Small intestine (tissue), 7 donors: Measurements from ENCODE around the gene PNLDC1. TPM values are rescaled to one million over a fixed set of nuclear protein-coding genes. Genes with fewer than 3 reads are reported as not detected.
A peak's percentile ranks its signal among the peaks of the same experiment; 100 is the strongest.
"Not testable (repeated sequence)": the region's sequence is repeated elsewhere in the genome, so short reads cannot be mapped to it uniquely, and the experiment has no call there.

Experiments
- DNase-seq, 2 donors: peaks; one replicate each; pipeline versions ENCODE4 v3.0.0 to v3.0.0-alpha.2; 2013
- FAIRE-seq: peaks from 2 replicates; lab custom pipeline; 2012; peaks lifted over from hg19 to GRCh38; lab: Jason Lieb, UNC
- H3K27ac ChIP-seq, 3 donors: one replicate each; pipeline ENCODE4 v1.5.1; 2013; ENCODE audit warnings: low read length in 2 of 3, mild to moderate bottlenecking in 2 of 3, control low read depth in 1 of 3, inconsistent platforms in 1 of 3, low read depth in 1 of 3, moderate library complexity in 1 of 3
- H3K27me3 ChIP-seq, 3 donors: one replicate each; pipeline ENCODE4 v1.6.1; 2013; ENCODE audit warnings: low read length in 3 of 3, inconsistent platforms in 1 of 3; ENCODE audit not compliant: control insufficient read depth in 3 of 3, insufficient read depth in 3 of 3
- H3K36me3 ChIP-seq, 3 donors: one replicate each; pipeline ENCODE4 v1.6.1; 2013; ENCODE audit warnings: low read length in 3 of 3, inconsistent platforms in 1 of 3, low read depth in 1 of 3, mild to moderate bottlenecking in 1 of 3, moderate library complexity in 1 of 3; ENCODE audit not compliant: control insufficient read depth in 3 of 3, insufficient read depth in 2 of 3
- H3K4me1 ChIP-seq, 3 donors: one replicate each; pipeline ENCODE4 v1.6.1; 2013; ENCODE audit warnings: low read length in 2 of 3, inconsistent platforms in 1 of 3, low read depth in 1 of 3, mild to moderate bottlenecking in 1 of 3, moderate library complexity in 1 of 3; ENCODE audit not compliant: control insufficient read depth in 3 of 3, insufficient read depth in 2 of 3
- H3K4me3 ChIP-seq, 3 donors: one replicate each; pipeline ENCODE4 v1.5.1; 2013; ENCODE audit warnings: low read length in 3 of 3, control low read depth in 1 of 3, inconsistent platforms in 1 of 3, low read depth in 1 of 3, mild to moderate bottlenecking in 1 of 3, moderate library complexity in 1 of 3
- H3K9me3 ChIP-seq, 2 donors: one replicate each; pipeline ENCODE4 v1.6.1; 2013; ENCODE audit warnings: low read depth in 1 of 2, low read length in 1 of 2; ENCODE audit not compliant: control insufficient read depth in 2 of 2, insufficient read depth in 1 of 2
- WGBS, 3 donors: extraction: QIAGEN DNeasy Blood & Tissue Kit; methylation state at CpG; one replicate each; pipeline ENCODE4 v1.1.7; 2013; 5-methylcytosine and 5-hydroxymethylcytosine counted together
- polyA plus RNA-seq, 4 donors: library from polyadenylated mRNA; stranded (reverse) in 3 of 4; unstranded in 1 of 4; fragments of 200-250 nt in 3 of 4; fragments of 120-200 nt in 1 of 4; gene quantifications; one replicate each; pipeline versions ENCODE4 v1.2.1 to v1.2.3, GENCODE V29; 2013
- donor health status: healthy with polysubstance abuse.
- donor health status: control.
- donor health status: control.
- donor health status: Bipolar disorder and iron deficiency.
- donor health status: healthy.

The PNLDC1 gene
- polyA plus RNA-seq, 4 donors, result 0.04 to 0.16 TPM; not detected in 2

DNA sequence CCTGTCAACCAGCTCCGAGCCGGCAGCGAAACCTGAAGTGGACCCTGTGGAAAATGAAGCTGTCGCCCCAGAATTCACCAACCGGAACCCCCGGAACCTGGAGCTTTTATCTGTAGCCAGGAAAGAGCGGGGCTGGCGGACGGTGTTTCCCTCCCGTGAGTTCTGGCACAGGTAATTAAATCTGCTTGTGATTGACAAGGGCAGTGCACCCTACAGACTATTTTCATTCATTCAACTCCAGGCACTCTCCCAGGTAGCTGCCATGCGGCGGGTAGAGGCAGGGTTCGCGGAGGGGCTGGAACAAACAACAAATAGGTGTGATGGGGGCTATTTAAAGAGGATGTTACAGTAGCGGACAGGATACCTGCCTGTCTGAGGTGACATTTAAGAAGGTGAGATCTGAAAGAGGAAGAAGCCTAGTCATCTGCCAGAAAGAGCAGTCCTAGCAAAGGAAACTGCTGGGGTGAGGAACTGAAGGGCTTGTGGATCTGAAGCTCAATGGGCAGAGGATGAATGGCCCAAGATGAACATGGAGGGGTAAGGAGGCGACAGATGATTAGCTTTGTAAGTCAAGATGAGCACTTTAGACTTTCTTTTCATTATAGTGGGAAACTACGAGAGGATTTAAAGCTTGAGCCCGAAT, 9.0 kb upstream of the PNLDC1 start:
- FAIRE-seq, result no peak
- WGBS, 3 donors, result 6 to 12% (median 12%) methylated on average over 18 of the region's 18 CpGs
- peaks cover 3 to 30% (median 4%) of the 10 kb centered on the region in 3 donors for H3K36me3 ChIP-seq
- H3K4me1 ChIP-seq, result peaks cover 0 to 17% (median 10%) of the 10 kb centered on the region in 3 donors
- peak overlapping the region; percentile 90 to 98 (median 97) for H3K27ac ChIP-seq
- H3K4me3 ChIP-seq, result peak overlapping the region; percentile 67 to 84 (median 69)
- H3K27me3 ChIP-seq, result no peaks in the 10 kb centered on the region
- DNase-seq, result peak; percentile 16 to 31
- H3K9me3 ChIP-seq, result no peaks in the 10 kb centered on the region

DNA sequence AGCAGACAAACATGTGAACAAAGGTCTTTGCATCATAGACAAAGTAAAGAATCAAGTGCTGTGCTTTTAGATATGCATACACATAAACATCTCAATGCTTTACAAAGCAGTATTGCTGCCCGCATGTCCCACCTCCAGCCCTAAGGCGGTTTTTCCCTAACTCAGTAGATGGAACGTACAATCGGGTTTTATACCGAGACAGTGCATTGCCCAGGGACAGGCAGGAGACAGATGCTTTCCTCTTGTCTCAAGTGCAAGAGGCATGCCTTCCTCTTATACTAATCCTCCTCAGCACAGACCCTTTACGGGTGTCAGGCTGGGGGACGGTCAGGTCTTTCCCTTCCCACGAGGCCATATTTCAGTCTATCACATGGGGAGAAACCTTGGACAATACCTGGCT, 5.1 kb upstream of the PNLDC1 start:
- not testable (repeated sequence) for DNase-seq, H3K4me1 ChIP-seq, H3K27me3 ChIP-seq, FAIRE-seq, H3K9me3 ChIP-seq, H3K4me3 ChIP-seq
- WGBS, 3 donors, result 77 to 88% (median 85%) methylated on average over 8 of the region's 8 CpGs
- Histone ChIP-seq H3K27ac (peak overlapping the region in 1 of 3 donors; percentile 35), H3K36me3 (peaks cover 8 to 41% (median 14%) of the 10 kb centered on the region in 3 donors)

DNA sequence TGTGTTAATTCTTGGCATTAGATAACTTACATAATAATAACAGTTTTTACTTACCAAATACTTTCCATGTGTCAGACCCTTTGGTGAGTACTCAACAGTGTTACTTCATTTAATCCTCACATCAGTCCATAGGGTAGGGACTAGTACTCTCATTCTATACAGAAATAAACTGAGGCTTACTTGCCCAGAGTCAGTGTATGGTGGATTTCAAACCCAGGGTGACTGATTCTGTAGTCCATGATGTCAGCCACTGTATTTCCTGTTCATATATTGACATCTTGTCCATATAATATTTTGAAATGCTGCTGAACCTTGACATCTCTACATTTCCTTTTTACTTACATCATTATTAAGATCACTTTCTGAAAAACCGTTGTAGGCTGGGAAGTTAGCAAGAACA, 2.5 kb upstream of the PNLDC1 start:
- Histone ChIP-seq H3K4me1 (peaks cover 0 to 1% (median 0%) of the 10 kb centered on the region in 3 donors), H3K9me3 (no peaks in the 10 kb centered on the region), H3K4me3 (no peak overlapping the region), H3K36me3 (peaks cover 8 to 35% (median 13%) of the 10 kb centered on the region in 3 donors), H3K27me3 (no peaks in the 10 kb centered on the region), H3K27ac (no peak overlapping the region)
- no peak for FAIRE-seq
- 38 to 47% (median 42%) methylated on average over 1 of the region's 1 CpG for WGBS, 3 donors
- DNase-seq, result no peak

DNA sequence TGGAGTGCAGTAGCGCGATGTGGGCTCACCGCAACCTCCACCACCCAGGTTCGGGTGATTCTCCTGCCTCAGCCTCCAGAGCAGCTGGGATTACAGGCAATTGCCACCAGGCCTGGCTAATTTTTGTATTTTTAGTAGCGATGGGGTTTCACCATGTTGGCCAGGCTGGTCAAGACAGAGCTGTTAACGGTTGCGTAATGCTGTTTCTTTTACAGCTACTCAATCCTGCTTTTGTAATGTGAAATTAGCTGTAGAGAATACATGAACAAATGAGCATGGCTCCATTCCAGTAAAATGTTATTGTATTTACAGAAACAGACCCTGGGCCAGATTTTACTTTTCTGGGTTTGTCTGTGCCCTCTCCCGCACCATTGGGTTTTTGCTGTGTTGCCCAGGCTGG, 1.9 kb downstream of the PNLDC1 start:
- Histone ChIP-seq H3K27me3 (no peaks in the 10 kb centered on the region), H3K4me1 (peaks cover 0 to 19% (median 0%) of the 10 kb centered on the region in 3 donors), H3K36me3 (peaks cover 6 to 13% (median 10%) of the 10 kb centered on the region in 3 donors), H3K27ac (no peak overlapping the region), H3K9me3 (no peaks in the 10 kb centered on the region), H3K4me3 (no peak overlapping the region)
- 92 to 94% (median 94%) methylated on average over 8 of the region's 8 CpGs for whole genome bisulfite sequencing, 3 donors
- FAIRE-seq (no peak), DNase-seq (no peak)

DNA sequence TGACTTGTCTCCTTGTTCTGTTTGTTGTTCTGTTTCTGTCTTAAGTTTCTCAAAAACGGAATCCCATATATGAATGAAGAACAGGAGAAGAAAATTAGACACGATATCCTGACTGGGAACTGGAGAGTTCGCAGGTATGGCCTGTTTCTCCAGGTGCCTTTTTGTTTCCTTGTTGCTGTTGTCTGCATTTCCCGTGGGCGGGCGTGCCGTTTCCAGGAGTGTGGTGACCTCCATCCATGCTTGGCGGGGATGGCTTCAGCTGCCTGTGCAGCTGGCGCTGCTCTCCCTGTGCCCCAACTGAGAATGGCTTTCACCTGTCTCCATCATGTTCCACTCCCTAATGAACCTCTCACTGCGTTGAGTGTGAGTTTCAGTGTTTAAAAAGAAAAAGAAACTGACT, 4.4 kb downstream of the PNLDC1 start:
- peaks cover 0 to 3% (median 0%) of the 10 kb centered on the region in 3 donors for H3K36me3 ChIP-seq
- H3K9me3 ChIP-seq, result no peaks in the 10 kb centered on the region
- H3K4me1 ChIP-seq, result peaks cover 0 to 24% (median 0%) of the 10 kb centered on the region in 3 donors
- no peaks in the 10 kb centered on the region for H3K27me3 ChIP-seq
- H3K4me3 ChIP-seq, result no peak overlapping the region
- FAIRE-seq, result no peak
- no peak overlapping the region for H3K27ac ChIP-seq
- DNase-seq, result peak in 1 of 2 donors; percentile 27
- 30 to 64% (median 49%) methylated on average over 10 of the region's 10 CpGs for WGBS, 3 donors

DNA sequence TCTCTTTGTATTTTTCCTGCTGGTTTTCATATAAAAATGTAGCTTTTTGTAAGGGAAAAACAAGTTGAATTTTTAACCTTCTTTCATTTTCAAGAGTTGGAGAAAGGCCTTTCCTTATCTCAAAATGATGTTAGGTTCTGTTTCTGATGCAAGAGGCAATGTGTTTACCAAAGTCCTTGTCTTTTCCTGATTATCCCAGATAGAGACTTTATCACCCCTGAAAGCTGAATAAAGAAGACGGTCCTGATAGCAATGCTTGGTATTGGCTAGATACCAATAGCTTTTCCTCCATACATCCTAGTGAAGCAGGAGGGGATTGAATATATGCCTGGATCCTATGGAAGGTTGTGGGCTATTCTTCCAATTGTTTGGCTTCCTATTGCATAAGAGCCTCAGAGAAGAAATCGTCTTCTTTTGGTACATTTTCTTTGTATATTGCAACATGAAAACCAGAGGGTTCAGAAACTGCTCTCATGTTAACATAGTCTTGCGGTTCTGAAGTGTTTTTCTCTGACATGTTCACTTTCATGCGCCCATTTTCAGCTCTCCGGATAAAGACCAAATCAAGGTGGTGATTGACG, 5.5 kb downstream of the PNLDC1 start:
- Histone ChIP-seq H3K4me3 (no peak overlapping the region), H3K27ac (peak overlapping the region in 1 of 3 donors; percentile 83), H3K4me1 (peaks cover 0 to 24% (median 0%) of the 10 kb centered on the region in 3 donors), H3K9me3 (no peaks in the 10 kb centered on the region), H3K36me3 (no peaks in the 10 kb centered on the region), H3K27me3 (no peaks in the 10 kb centered on the region)
- no peak for FAIRE-seq
- DNase-seq, result peak in 1 of 2 donors; percentile 41
- 84 to 89% (median 87%) methylated on average over 6 of the region's 6 CpGs for WGBS, 3 donors

DNA sequence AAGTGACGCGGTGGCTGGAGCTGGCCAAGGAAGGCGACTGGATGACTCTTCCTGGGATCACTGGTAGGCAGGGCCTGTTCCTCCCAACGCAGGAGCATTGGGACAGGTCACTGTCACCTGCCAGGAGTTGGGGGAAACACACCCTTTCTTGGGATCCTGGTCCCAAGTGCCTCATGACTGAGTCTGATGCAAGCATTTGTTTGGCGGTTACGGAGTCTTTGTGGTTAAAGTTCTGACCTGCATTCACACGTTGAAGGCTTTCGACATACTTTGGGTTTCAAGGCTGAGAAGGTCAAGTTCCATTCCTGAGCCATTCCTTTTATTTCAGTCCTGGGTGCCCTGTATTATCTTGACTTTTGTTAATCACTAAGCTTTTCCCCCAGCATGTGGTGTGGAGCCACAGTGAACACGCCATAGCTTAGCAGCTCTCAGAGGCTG, 6.0 kb downstream of the PNLDC1 start:
- Histone ChIP-seq H3K4me1 (peaks cover 0 to 24% (median 0%) of the 10 kb centered on the region in 3 donors), H3K4me3 (no peak overlapping the region), H3K36me3 (no peaks in the 10 kb centered on the region), H3K9me3 (no peaks in the 10 kb centered on the region), H3K27ac (peak overlapping the region in 1 of 3 donors; percentile 83), H3K27me3 (no peaks in the 10 kb centered on the region)
- no peak for FAIRE-seq
- DNase-seq, result peak; percentile 25 to 90
- WGBS, 3 donors, result 72 to 81% (median 77%) methylated on average over 9 of the region's 9 CpGs

DNA sequence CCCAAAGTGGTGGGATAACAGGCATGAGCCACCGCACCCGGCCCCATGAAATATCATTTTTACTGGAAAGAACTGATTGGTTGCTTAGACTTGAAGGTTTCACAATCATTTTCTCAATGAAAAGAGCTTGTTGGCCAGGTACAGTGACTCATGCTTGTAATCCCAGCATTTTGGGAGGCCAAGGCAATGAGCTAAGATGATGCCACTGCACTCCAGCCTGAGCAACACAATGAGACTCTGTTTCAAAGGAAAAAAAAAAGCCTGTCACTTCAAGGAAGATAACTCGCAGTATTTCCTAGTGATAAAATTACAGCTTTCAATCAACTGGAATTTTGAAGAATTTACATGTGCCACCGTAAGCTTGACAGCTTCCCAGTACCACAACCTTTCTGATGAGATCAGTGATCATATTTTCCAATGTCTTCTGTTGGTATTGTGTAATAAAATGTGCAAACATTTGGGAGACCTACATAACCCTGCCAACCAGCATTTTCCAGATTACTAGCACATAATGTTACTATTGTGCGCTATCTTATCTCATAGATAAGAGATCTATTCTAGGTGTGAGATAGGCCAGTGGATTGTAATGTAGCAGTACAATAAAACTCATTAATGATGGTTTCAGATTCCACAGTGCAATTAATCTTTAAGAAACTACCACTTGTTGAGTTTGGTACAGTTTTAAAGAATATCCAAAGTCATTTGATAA, 7.2 kb downstream of the PNLDC1 start:
- H3K27me3 ChIP-seq, result no peaks in the 10 kb centered on the region
- FAIRE-seq, result no peak
- peaks cover 0 to 24% (median 0%) of the 10 kb centered on the region in 3 donors for H3K4me1 ChIP-seq
- H3K36me3 ChIP-seq, result no peaks in the 10 kb centered on the region
- 17 to 67% (median 41%) methylated on average over 5 of the region's 5 CpGs for WGBS, 3 donors
- H3K27ac ChIP-seq, result peak overlapping the region in 1 of 3 donors; percentile 83
- H3K4me3 ChIP-seq, result no peak overlapping the region
- no peaks in the 10 kb centered on the region for H3K9me3 ChIP-seq
- peak; percentile 31 to 68 for DNase-seq
